Lower leg skin (tissue), 4 donors: ENCODE data around the gene NOD2. TPM values are rescaled to one million over a fixed set of nuclear protein-coding genes. Genes with fewer than 3 reads are reported as not detected.

Experiments
- DNase-seq, 2 donors: peaks; one replicate each; pipeline ENCODE4 v3.0.0-alpha.2; 2019; ENCODE audit warnings: low spot score in 2 of 2
- H3K4me3 ChIP-seq: fragments of 200-600 bp; sonication (generic); 2 replicates; pipeline ENCODE4 v1.5.1; 2017; ENCODE audit warnings: mild to moderate bottlenecking, low read depth; ENCODE audit not compliant: poor library complexity, severe bottlenecking
- CTCF ChIP-seq, 3 donors: fragments of 450-650 bp; IDR thresholded peaks; one replicate each; pipeline ENCODE4 v1.5.1; 2016; ENCODE audit warnings: antibody characterized with exemption in 3 of 3, mild to moderate bottlenecking in 3 of 3, moderate library complexity in 2 of 3
- WGBS, 2 donors: methylation state at CpG; one replicate each; pipeline ENCODE4 v1.1.5; 2018; 5-methylcytosine and 5-hydroxymethylcytosine counted together
- intact Hi-C: fragments of 100-400 bp; cut with DNase I; formaldehyde crosslinking; loops from one replicate; pipeline ENCODE4 v1.15.0; 2023; ENCODE audit warnings: low total_unique reads
- microRNA-seq, 2 donors: library from miRNA; unstranded; fragments of <30 nt; microRNA quantifications; one replicate each; pipeline ENCODE4, GENCODE V29; 2016; ENCODE audit warnings: borderline replicate concordance in 2 of 2, borderline number of aligned reads in 1 of 2
- total RNA-seq, 4 donors: library from RNA; depleted of rRNA; stranded (reverse); fragments of >200 nt; gene quantifications; one replicate each; pipeline ENCODE4 v1.1.0, GENCODE V29; 2016

NOD2 gene
- total RNA-seq, 4 donors from 2014 or later: 31.0 to 44.4 (median 35.4) TPM

GRCh38 chr16:50781518-50781917 is 88.1 kb downstream of the NOD2 start:
- no peak for TF ChIP-seq CTCF (IDR thresholded peaks at IDR 0.05)
- DNase-seq: no peak
- intact Hi-C loops: no loop called here
- no peak overlapping the region for H3K4me3 ChIP-seq
- 91 to 92% methylated on average over 3 of the region's 3 CpGs for WGBS, 2 donors

Small RNA genes within 50 kb of the gene (microRNA-seq; reads per million reads assigned to microRNA genes)
- gene MIR3181: 0 reads per million in 2 donors

Other genes starting within 250 kb of the NOD2 start
- gene NKD1, start 145.2 kb upstream of the NOD2 start, total RNA-seq: 10 to 100 TPM in 1 of 4 donors, 1 to 10 TPM in 3; 5.1 to 15.2 (median 7.2) TPM
- 1 to 10 TPM in 2 of 4 donors, under 1 TPM in 2; 0.57 to 1.5 (median 1.0) TPM for gene SNX20, start 12.3 kb upstream of the NOD2 start, total RNA-seq
- gene CYLD, start 48.5 kb downstream of the NOD2 start, total RNA-seq: 10 to 100 TPM; 35.8 to 50.3 (median 41.8) TPM